ENCODE data around the gene PRRT2.
"Not testable (repeated sequence)": the region's sequence is repeated elsewhere in the genome, so short reads cannot be mapped to it uniquely, and the experiment has no call there.

PRRT2 gene

GRCh38 chr16:29790949-29791844, 20.8 kb upstream of the PRRT2 start:
- peak in 1 of 51 donors; percentile 29 for DNase-seq

- no peak for DNase-seq
Measured at GRCh38 chr16:29791845-29792807, 19.9 kb upstream of the PRRT2 start.

- not testable (repeated sequence) for DNase-seq
Measured at GRCh38 chr16:29793153-29793552, 18.8 kb upstream of the PRRT2 start.

GRCh38 chr16:29794231-29794710, 17.7 kb upstream of the PRRT2 start:
- no peak for DNase-seq

GRCh38 chr16:29802416-29802935, 9.5 kb upstream of the PRRT2 start:
- DNase-seq, result no peak

GRCh38 chr16:29804020-29804419, 8.0 kb upstream of the PRRT2 start:
- no peak for DNase-seq

- DNase-seq, result peak in 22 of 51 donors; percentile 22 to 70 (median 46)
Measured at GRCh38 chr16:29804455-29805231, 7.3 kb upstream of the PRRT2 start.

GRCh38 chr16:29805232-29806098, 6.5 kb upstream of the PRRT2 start:
- peak; percentile 75 to 99 (median 96) for DNase-seq

GRCh38 chr16:29806099-29806579, 5.9 kb upstream of the PRRT2 start, which contains the start of gene MAZ:
Gene MAZ (plus strand): TSS chr16:29806529. CDS start chr16:29806702, 173 bp downstream.
- DNase-seq, result peak in 14 of 51 donors; percentile 49 to 86 (median 71)

GRCh38 chr16:29806641-29807425, 5.2 kb upstream of the PRRT2 start:
- DNase-seq, result peak in 11 of 51 donors; percentile 13 to 49 (median 27)

- peak in 46 of 51 donors; percentile 39 to 95 (median 81) for DNase-seq
Measured at GRCh38 chr16:29807426-29808218, 4.4 kb upstream of the PRRT2 start.

GRCh38 chr16:29808219-29808900, 3.6 kb upstream of the PRRT2 start:
- DNase-seq, result no peak

- DNase-seq, result no peak
Measured at GRCh38 chr16:29809031-29809747, 2.8 kb upstream of the PRRT2 start.

GRCh38 chr16:29809850-29810698, 1.9 kb upstream of the PRRT2 start:
- no peak for DNase-seq

- DNase-seq, result no peak
Measured at GRCh38 chr16:29810699-29811169, 1.3 kb upstream of the PRRT2 start.

Measured in hypothalamus (tissue), 51 donors.